Vagina (tissue), 2 donors: ENCODE measurements around the gene PPIA. TPM values are rescaled to one million over a fixed set of nuclear protein-coding genes. Genes with fewer than 3 reads are reported as not detected.
"Not testable (repeated sequence)": the region's sequence is repeated elsewhere in the genome, so short reads cannot be mapped to it uniquely, and the experiment has no call there.

ENCODE experiments used
- DNase-seq, 2 donors: peaks; one replicate each; pipeline ENCODE4 v3.0.0-alpha.2; 2017; ENCODE audit errors: extremely low spot score in 2 of 2
- H3K27ac ChIP-seq: fragments of 200-600 bp; sonication (generic); one replicate; pipeline ENCODE4 v1.5.1; 2019
- H3K27me3 ChIP-seq: fragments of 200-600 bp; sonication (generic); one replicate; pipeline ENCODE4 v1.5.1; 2019
- H3K36me3 ChIP-seq, 2 donors: fragments of 200-600 bp; sonication (generic); one replicate each; pipeline ENCODE4 v1.5.1; 2017 to 2019
- H3K4me1 ChIP-seq: fragments of 200-600 bp; sonication (generic); one replicate; pipeline ENCODE4 v1.5.1; 2019
- H3K4me3 ChIP-seq, 2 donors: fragments of 200-600 bp; sonication (generic); 1 replicate in 1 of 2; 2 replicates in 1 of 2; pipeline ENCODE4 v1.5.1; 2016 to 2019
- H3K9me3 ChIP-seq: fragments of 200-600 bp; sonication (generic); one replicate; pipeline ENCODE4 v1.5.1; 2019
- CTCF ChIP-seq, 3 experiments: fragments of 450-650 bp in 2 of 3; fragments of 200-600 bp in 1 of 3; sonication (generic) in 1 of 3; IDR thresholded peaks; one replicate each; pipeline ENCODE4 v1.5.1; 2017 to 2019; ENCODE audit warnings: antibody characterized with exemption in 3 of 3, mild to moderate bottlenecking in 2 of 3, moderate library complexity in 2 of 3
- POLR2A ChIP-seq, 2 donors: fragments of 450-650 bp; IDR thresholded peaks; one replicate each; pipeline ENCODE4 v1.6.1; 2017; ENCODE audit warnings: antibody characterized with exemption in 2 of 2, mild to moderate bottlenecking in 2 of 2, moderate library complexity in 2 of 2
- POLR2AphosphoS5 ChIP-seq, 2 donors: sonication (generic); formaldehyde crosslinking; IDR thresholded peaks; one replicate each; pipeline ENCODE4 v1.9.0; 2017; ENCODE audit warnings: antibody characterized with exemption in 2 of 2, mild to moderate bottlenecking in 2 of 2, low read depth in 1 of 2; ENCODE audit not compliant: insufficient read depth in 1 of 2
- intact Hi-C: fragments of 100-400 bp; cut with DNase I; formaldehyde crosslinking; loops from one replicate; pipeline ENCODE4 v1.15.1; 2023
- total RNA-seq: library from RNA; depleted of rRNA; stranded (reverse); fragments of >200 nt; gene quantifications from one replicate; pipeline ENCODE4 v1.2.3, GENCODE V29; 2016

Gene PPIA
- total RNA-seq, 1 donor from 2014 or later: 1,197 TPM

DNA sequence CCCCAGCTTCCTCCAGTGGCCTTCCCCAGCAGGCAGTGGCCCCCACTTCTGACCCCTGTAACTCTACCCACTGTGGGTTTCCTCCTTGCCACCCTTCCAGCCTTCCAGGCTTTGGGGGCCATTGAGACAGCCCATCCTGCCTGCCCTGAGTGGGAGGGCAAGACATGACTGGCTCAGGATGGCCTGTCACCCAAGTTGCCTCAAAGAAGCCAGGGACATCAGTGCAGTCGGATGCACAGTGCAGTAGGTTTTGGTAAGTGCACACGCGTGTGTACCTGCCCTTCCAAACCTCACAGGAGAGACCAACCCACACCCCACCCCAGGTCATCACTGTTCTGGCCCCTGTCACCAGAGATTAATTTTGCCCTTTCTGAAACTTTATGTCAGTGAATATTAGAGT lies 25.1 kb upstream of the PPIA start:
- Histone ChIP-seq H3K4me3 (no peak overlapping the region), H3K27me3 (no peaks in the 10 kb centered on the region), H3K4me1 (peaks cover 40% of the 10 kb centered on the region), H3K9me3 (no peaks in the 10 kb centered on the region), H3K36me3 (peaks cover 0 to 10% of the 10 kb centered on the region in 2 donors), H3K27ac (no peak overlapping the region)
- no peak for DNase-seq
- intact Hi-C loops: no loop called here
- TF ChIP-seq CTCF (IDR thresholded peaks at IDR 0.05) (no peak), POLR2A (IDR thresholded peaks at IDR 0.05) (no peak), POLR2AphosphoS5 (IDR thresholded peaks at IDR 0.05; ENCODE audit: insufficient read depth in 1 of 2, low read depth in 1 of 2) (no peak)

DNA sequence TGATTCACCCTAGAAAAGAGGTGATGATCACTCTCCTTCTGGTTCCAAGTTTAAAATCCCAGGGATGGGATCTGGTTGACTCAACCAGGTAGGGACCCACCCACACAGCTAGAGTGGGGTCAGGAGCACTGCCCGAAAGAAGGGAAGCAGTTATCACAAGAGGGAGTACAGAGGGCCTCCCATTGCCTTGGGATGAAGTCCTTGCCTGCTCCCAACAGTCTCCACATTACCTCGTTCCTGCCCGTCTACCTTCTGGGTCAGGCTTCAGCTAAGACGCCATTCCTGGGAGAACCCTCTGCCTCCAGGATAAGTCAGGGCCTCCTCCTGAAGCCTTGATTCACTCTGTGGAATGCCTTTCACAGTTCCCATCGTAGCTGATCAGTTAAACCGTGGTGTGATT lies 24.0 kb upstream of the PPIA start:
- intact Hi-C loops: no loop called here
- no peak for DNase-seq
- Histone ChIP-seq H3K27me3 (no peaks in the 10 kb centered on the region), H3K4me1 (peaks cover 35% of the 10 kb centered on the region), H3K4me3 (no peak overlapping the region), H3K9me3 (no peaks in the 10 kb centered on the region), H3K36me3 (peaks cover 0 to under 1% of the 10 kb centered on the region in 2 donors), H3K27ac (no peak overlapping the region)
- TF ChIP-seq CTCF (IDR thresholded peaks at IDR 0.05) (no peak), POLR2A (IDR thresholded peaks at IDR 0.05) (no peak), POLR2AphosphoS5 (IDR thresholded peaks at IDR 0.05; ENCODE audit: insufficient read depth in 1 of 2, low read depth in 1 of 2) (no peak)

- H3K27ac ChIP-seq: no peak overlapping the region
- no peaks in the 10 kb centered on the region for H3K36me3 ChIP-seq
- H3K27me3 ChIP-seq: no peaks in the 10 kb centered on the region
- H3K9me3 ChIP-seq: no peaks in the 10 kb centered on the region
- TF ChIP-seq CTCF (IDR thresholded peaks at IDR 0.05) (no peak), POLR2A (IDR thresholded peaks at IDR 0.05) (no peak), POLR2AphosphoS5 (IDR thresholded peaks at IDR 0.05; ENCODE audit: insufficient read depth in 1 of 2, low read depth in 1 of 2) (no peak)
- intact Hi-C loops: no loop called here
- DNase-seq: no peak
- H3K4me1 ChIP-seq: peaks cover 31% of the 10 kb centered on the region
- H3K4me3 ChIP-seq: no peak overlapping the region
These were observed 23.6 kb upstream of the PPIA start for GRCh38 chr7:44772867-44773266.

- peaks cover 16% of the 10 kb centered on the region for H3K4me1 ChIP-seq
- H3K9me3 ChIP-seq, intact Hi-C loops, H3K36me3 ChIP-seq, H3K27me3 ChIP-seq, DNase-seq, H3K27ac ChIP-seq, H3K4me3 ChIP-seq: not testable (repeated sequence)
These were observed 22.0 kb upstream of the PPIA start for GRCh38 chr7:44774486-44774885.

DNA sequence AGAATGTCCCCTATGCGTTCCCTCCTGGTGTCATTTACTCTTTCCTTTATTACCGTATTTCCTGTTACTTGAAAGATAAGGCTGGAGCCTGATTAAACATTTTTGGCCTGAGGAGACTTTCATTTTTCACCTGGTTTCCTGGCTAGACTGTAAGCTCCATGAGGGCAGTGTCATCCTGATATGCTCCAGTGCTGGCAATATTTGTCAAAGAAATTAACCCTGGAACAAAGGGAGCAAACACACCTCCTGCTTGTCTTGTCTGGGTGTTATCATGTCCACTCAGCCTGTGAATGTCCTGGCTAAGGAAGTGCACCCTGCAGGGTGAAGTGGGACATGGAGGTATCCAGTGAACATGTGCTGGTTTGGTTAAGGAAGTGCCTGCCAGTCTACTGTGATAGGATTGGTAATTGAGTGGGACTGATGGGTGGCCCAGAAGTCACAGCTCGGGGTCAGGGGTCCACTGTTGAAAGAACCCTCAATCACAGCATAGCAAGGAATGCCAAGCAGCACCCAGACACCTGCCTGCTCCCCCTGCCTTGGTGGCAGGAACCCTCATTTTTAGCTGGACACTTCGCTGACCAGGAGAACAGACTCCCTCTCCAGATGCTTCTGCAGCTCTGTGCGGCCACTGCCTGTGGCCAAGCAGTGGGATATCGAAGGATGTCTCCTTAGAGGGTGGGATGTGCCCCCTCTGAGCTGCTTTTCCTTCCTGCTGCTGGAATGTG lies 20.9 kb upstream of the PPIA start:
- Histone ChIP-seq H3K9me3 (no peaks in the 10 kb centered on the region), H3K36me3 (no peaks in the 10 kb centered on the region), H3K4me1 (peaks cover 5% of the 10 kb centered on the region), H3K27ac (no peak overlapping the region), H3K4me3 (no peak overlapping the region), H3K27me3 (no peaks in the 10 kb centered on the region)
- DNase-seq: no peak
- no peak for TF ChIP-seq POLR2AphosphoS5 (IDR thresholded peaks at IDR 0.05; ENCODE audit: insufficient read depth in 1 of 2, low read depth in 1 of 2)
- intact Hi-C loops: no loop called here

- no peak for TF ChIP-seq POLR2AphosphoS5 (IDR thresholded peaks at IDR 0.05; ENCODE audit: insufficient read depth in 1 of 2, low read depth in 1 of 2)
- no peak for TF ChIP-seq CTCF (IDR thresholded peaks at IDR 0.05)
- Histone ChIP-seq H3K27me3 (no peaks in the 10 kb centered on the region), H3K9me3 (no peaks in the 10 kb centered on the region), H3K27ac (no peak overlapping the region), H3K4me1 (no peaks in the 10 kb centered on the region), H3K36me3 (no peaks in the 10 kb centered on the region), H3K4me3 (no peak overlapping the region)
- DNase-seq: no peak
- intact Hi-C loops: no loop called here
These were observed 20.3 kb upstream of the PPIA start for GRCh38 chr7:44776211-44776610.
